ENCODE data around the gene NUP210L.
"Not testable (repeated sequence)": the region's sequence is repeated elsewhere in the genome, so short reads cannot be mapped to it uniquely, and the experiment has no call there.

The NUP210L gene

GRCh38 chr1:154170547-154171222, 15.8 kb upstream of the NUP210L start:
- peak; percentile 40 to 64 (median 44) for DNase-seq (ENCODE audit: low read depth in 2 of 3, low spot score in 1 of 3)

DNA sequence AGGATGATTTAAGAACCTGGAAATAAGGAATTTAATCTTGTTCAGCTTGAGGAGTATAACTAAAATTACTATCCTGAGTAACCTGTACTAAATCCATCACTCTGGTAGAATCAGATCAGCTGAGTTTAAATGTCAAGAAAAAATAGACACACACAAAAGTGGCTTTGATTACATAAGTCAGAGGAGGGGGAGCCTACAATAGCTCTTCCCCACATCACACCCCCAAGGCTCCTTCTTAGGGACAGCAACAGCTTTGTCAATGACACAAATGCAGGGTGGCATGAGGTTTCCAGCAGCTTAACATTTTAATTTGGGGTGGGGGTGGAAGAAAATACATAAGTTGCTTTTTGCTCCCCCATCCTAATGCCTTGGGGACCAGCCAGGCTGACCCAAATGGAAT, 12.6 kb upstream of the NUP210L start:
- no peak for DNase-seq (ENCODE audit: low read depth in 2 of 3, low spot score in 1 of 3)

- DNase-seq (ENCODE audit: low read depth in 2 of 3, low spot score in 1 of 3), result no peak
Observed at GRCh38 chr1:154166207-154166606, 11.3 kb upstream of the NUP210L start.

- no peak for DNase-seq (ENCODE audit: low read depth in 2 of 3, low spot score in 1 of 3)
Observed at GRCh38 chr1:154159554-154159953, 4.7 kb upstream of the NUP210L start.

DNA sequence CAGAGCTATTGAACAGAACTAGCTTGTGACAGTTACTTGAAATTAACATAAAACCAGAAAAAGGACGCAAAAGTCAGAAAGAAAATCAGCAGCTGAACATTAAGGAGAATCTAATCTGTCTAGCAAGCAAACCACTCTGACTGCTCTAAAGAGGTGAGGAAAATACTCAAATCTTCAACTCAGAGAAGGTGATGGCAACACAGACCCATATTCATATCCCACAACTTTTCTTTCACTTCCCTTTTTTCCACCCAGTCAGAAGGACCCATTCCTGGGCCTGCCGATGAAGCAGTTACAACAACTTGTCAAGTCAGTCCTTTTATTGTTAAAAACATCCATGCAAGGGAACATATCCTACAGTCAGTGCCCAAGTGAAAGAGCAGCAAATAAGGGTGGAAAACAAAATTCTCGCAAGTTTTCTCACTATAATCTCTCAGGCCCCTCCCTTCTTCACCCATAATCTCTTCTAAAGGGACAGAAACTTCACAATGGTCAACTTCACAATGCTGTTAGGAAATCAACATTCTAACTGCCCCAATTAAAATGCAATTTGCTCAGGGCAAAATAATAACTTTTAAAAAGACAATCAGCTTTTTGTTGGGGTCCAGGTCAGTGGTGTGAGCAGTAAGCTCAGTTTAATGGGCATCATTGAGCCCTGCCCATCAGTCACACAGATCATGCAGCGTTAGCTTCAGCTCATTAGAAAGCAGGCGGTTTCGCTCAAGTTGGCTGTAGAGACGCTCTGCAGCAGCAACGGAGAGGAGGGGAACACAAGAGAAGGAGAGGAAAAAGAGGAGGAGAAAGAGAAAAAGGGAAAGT, 3.6 kb upstream of the NUP210L start:
- DNase-seq (ENCODE audit: low read depth in 2 of 3, low spot score in 1 of 3), result no peak

- DNase-seq (ENCODE audit: low read depth in 2 of 3, low spot score in 1 of 3), result peak; percentile 49 to 69 (median 62)
Observed at GRCh38 chr1:154157520-154158306, 2.8 kb upstream of the NUP210L start.

- no peak for DNase-seq (ENCODE audit: low read depth in 2 of 3, low spot score in 1 of 3)
Observed at GRCh38 chr1:154155251-154155650, 378 bp upstream of the NUP210L start.

GRCh38 chr1:154154053-154154452, 820 bp downstream of the NUP210L start:
- no peak for DNase-seq (ENCODE audit: low read depth in 2 of 3, low spot score in 1 of 3)

DNA sequence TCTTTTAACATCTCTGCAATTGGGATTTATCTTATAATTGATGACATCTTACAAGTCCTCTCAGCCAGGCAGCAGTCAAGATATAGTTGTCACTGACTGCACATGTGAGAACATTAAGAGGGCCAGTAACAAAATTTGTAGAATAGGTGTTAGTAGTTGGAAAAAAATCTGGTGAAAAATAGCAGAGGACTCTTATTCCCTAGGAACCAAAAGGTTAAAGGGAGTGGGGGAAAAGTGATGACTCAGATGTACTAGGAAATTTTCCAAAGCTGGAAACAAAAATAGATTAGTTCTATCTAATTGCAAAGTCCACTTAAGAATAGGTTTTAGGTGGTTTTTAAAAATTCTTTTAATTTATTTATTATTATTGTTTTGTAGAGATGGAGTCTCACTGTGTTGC, 3.6 kb downstream of the NUP210L start:
- no peak for DNase-seq (ENCODE audit: low read depth in 2 of 3, low spot score in 1 of 3)

DNA sequence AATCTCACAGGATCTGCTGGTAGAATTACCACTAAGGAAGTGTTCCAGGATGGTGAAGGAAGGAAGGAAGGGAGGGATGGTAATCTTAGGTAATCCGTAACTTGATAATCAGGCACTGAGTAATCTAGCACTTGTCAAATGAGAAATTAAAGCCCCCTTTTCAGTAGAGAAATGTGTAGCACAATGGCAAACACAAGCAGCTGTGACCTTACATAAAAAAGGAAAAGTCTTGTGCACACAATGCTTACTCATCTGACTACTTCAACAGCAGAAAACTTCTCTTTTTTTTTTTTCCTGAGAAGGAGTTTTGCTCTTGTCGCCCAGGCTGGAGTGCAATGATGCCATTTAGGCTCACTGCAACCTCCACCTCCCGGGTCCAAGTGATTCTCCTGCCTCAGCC, 6.1 kb downstream of the NUP210L start:
- DNase-seq (ENCODE audit: low read depth in 2 of 3, low spot score in 1 of 3), result no peak

- not testable (repeated sequence) for DNase-seq (ENCODE audit: low read depth in 2 of 3, low spot score in 1 of 3)
Observed at GRCh38 chr1:154147505-154147904, 7.4 kb downstream of the NUP210L start.

DNA sequence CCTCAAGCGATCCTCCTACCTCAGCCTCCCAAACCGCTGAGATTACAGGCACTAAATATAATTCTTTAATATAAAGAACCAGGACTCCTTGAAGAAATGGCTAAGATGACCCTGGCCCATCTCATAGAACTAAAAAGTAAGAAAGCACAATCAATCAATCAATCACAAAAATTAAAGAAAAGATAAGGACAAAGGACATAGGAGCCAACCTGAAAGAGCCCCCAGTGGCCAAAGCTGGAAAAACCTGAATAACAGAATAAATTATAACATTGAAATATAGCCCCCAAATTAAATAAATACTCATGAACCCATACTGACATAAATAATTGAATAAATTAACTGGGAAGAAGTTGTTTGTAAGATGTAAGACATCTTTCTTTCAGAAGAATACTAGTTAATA, 8.9 kb downstream of the NUP210L start:
- DNase-seq (ENCODE audit: low read depth in 2 of 3, low spot score in 1 of 3), result no peak

DNA sequence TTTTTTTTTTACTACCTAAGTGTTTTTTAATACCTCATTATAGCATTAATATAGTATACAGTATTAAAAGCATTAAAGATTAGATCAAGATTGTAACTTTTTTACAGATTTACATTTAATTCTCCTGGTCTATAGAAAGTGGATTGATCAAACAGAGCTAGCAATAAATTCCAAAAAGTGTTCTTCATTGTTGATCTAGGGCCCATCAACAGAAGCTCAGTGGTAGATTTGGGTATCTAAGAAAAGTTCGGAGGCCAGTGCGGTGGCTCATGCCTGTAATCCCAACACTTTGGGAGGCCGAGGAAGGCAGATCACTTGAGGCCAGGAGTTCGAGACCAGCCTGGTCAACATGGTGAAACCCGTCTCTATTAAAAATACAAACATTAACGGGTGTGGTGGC, 12.5 kb downstream of the NUP210L start:
- no peak for DNase-seq (ENCODE audit: low read depth in 2 of 3, low spot score in 1 of 3)

DNA sequence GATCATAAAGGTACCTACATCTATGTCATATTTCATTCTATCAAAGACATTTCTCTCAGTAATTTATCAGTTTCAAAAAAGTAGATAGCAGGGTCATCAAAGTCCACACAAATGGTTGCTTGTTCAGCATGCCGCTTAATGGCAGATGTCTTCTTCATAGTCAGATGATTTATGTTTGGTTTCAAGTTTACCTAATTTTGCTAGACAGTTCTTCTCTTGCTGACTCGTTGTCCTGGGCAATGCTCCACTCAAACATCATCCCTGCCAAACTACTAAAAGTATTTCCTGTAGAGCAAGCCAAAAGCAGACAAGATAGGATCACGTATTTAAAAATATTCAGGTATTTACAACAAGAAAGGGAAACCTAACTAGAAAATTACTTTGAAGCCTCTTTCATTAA, 13.6 kb downstream of the NUP210L start:
- no peak for DNase-seq (ENCODE audit: low read depth in 2 of 3, low spot score in 1 of 3)

- no peak for DNase-seq (ENCODE audit: low read depth in 2 of 3, low spot score in 1 of 3)
Observed at GRCh38 chr1:154137888-154138287, 17.0 kb downstream of the NUP210L start.

GRCh38 chr1:154133256-154133655, 21.6 kb downstream of the NUP210L start:
- no peak for DNase-seq (ENCODE audit: low read depth in 2 of 3, low spot score in 1 of 3)

DNA sequence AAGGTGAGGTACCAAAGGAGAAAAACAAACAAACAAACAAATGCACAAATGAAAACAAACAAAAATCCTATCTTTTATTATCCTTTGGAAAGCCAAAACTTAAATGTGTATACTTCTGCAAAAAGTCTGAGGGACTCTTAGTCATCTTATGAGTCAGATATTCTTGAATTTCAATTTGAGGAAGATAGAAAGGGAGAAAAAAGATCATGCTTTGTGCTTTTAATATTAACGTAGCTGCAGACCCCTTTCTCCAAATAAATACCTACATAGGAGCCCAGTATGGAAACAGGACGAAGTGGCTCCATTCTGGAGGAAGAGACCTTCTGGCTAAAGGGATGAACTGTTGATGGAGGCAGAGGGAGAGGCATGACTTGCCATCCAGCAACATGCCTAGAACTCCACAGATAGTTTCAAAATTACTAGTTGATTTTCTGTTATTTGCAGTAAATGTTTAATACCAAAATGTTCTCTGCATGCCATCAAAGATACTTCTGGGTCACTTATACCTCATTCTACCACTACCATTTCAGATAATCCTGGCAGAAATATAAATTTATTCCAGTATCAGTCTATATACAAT, 25.4 kb downstream of the NUP210L start:
- no peak for DNase-seq (ENCODE audit: low read depth in 2 of 3, low spot score in 1 of 3)

DNA sequence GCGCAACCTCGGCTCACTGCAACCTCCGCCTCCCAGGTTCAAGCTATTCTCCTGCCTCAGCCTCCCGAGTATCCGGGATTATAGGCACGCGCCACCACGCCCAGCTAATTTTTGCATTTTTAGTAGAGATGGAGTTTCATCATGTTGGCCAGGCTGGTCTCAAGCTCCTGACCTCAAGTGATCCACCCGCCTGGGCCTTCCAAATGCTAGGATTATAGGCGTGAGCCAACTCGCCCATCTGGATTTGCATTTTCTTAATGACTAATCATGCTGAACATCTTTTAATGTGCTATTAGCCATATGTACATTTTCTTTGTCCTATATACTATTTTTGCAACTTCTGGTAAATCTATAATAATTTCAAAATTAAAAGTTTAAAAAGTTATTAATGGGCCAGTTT, 31.7 kb downstream of the NUP210L start:
- DNase-seq (ENCODE audit: low read depth in 2 of 3, low spot score in 1 of 3), result not testable (repeated sequence)

GRCh38 chr1:154117642-154118041, 37.2 kb downstream of the NUP210L start:
- no peak for DNase-seq (ENCODE audit: low read depth in 2 of 3, low spot score in 1 of 3)

DNA sequence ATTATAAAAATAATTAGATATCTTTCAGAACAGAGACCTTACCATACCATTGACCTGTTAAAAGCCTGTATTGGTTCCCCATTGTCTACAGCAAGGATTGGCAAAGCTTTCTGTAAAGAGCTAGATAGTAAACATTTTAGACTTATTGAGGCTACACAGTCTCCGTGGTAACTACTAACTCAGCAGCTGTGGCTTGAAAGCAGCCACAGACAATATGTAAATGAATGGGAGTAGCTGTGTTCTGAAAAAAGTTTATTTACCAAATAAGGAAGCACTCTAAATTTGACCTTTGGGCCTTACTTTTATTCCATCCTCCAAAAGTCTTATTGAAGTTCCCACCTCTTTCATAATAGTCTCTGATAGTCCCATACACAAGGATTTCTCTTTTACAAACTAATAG, 39.7 kb downstream of the NUP210L start:
- no peak for DNase-seq (ENCODE audit: low read depth in 2 of 3, low spot score in 1 of 3)

DNA sequence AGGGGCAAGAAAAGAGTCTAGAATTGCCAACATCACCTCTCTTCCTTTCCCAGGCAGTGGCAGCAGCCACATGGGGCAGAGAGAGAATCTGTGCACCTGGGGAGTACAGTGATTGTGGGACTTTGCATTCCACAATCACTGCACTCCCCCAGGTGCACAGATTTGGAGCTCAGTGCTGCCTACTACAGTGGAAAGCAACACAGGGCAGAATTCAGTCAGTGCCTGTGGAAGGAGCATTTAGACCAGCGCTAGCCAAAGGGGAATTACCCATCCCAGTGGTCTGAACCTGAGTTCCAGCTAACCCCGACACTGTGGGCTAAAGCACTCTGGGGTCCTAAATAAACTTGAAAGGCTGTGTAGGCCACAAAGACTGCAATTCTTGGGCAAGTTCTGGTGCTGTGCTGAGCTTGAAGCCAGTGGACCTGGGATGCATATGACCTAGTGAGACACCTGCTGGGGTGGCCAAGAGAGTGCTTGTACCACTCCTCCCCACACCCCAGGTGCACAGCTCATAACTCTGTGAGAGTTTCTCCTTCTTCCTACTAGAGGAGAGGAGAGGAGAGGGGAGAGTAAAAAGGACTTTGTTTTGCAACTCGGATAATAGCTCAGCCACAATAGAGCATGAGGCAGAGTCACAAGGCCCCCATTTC, 50.3 kb downstream of the NUP210L start:
- DNase-seq (ENCODE audit: low read depth in 2 of 3, low spot score in 1 of 3), result no peak
